ENCODE results near the gene CTIF.
A peak's percentile ranks its signal among the peaks of the same experiment; 100 is the strongest.

Gene CTIF

DNA sequence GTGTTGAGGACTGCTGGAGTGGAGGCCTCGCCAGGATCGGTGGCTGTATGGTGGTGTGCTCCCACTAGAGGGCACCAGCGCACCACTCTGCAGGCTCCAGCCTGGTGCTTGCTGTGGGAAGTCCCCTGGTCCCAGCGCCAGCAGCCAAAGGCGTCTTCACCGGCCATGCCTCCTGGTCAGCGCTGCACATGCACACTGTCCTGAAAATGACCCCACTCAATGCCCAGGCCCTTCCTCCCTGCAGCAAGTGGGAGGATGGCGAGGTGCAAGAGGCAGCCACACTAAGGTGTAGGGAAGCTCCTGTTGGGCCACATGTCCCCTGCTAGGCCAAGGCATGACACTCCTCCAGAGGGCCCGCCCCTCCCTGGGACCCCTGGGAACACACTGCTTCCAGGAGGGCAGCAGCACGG lies 136.5 kb downstream of the CTIF start:
- FAIRE-seq (peak; percentile 99), DNase-seq (ENCODE audit: insufficient read length, low spot score) (peak; percentile 85)
- TF ChIP-seq POLR2A (IDR thresholded peaks at IDR 0.05; ENCODE audit: low read depth, low read length) (no peak), PAX5 (IDR thresholded peaks at IDR 0.05; ENCODE audit: insufficient read depth, low read length, severe bottlenecking) (no peak), POU2F2 (IDR thresholded peaks at IDR 0.05; ENCODE audit: low read depth, low read length) (no peak), SPI1 (IDR thresholded peaks at IDR 0.05; ENCODE audit: low read depth, low read length) (no peak), POLR2AphosphoS5 (IDR thresholded peaks at IDR 0.05; ENCODE audit: low read depth, low read length) (no peak)

DNA sequence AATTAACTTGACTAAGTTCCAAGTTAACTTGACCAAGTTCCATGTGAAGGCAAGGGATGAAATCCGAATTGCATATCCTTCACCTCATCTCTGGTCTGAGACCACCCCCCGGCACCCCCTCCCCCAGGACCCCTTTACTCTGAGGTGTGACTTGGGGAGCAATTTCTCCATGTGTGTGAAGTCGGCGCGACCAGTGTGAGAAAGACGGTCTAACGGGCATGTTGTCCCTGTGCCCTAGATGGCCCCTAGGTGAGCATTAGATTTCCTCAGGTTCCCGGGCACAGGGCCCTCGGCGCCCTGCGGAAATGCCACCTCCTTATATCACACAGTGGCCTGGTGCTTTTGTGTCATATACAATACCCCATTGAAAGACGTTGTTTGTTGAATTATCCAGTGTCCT lies 137.1 kb downstream of the CTIF start:
- no peak for FAIRE-seq
- TF ChIP-seq PAX5 (IDR thresholded peaks at IDR 0.05; ENCODE audit: insufficient read depth, low read length, severe bottlenecking) (no peak), POU2F2 (IDR thresholded peaks at IDR 0.05; ENCODE audit: low read depth, low read length) (no peak), POLR2A (IDR thresholded peaks at IDR 0.05; ENCODE audit: low read depth, low read length) (no peak), TAF1 (IDR thresholded peaks at IDR 0.05; ENCODE audit: low read depth, low read length) (no peak), SPI1 (IDR thresholded peaks at IDR 0.05; ENCODE audit: low read depth, low read length) (no peak), POLR2AphosphoS5 (IDR thresholded peaks at IDR 0.05; ENCODE audit: low read depth, low read length) (no peak)
- DNase-seq (ENCODE audit: insufficient read length, low spot score) = no peak

DNA sequence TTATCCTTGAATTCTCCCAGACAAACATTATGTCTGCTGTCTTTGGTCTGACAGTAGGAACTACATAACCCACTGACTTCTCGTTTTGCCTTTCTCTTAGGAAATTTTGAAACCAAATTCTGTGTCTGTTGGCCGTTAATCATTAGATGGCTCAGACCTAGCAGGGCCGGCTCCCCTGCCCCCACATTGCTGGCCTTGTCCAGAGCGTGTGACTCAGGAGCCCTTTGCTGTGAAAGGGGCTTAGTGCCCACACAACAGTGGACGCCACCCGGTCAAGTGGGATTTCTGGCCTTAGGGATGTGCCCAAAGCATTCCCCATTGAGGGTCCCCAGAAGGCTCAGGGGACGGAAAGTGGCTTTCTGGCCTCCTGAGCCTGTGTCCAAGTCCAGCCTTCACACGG lies 137.5 kb downstream of the CTIF start:
- no peak for FAIRE-seq
- TF ChIP-seq POLR2A (IDR thresholded peaks at IDR 0.05; ENCODE audit: low read depth, low read length) = no peak
- no peak for TF ChIP-seq SPI1 (IDR thresholded peaks at IDR 0.05; ENCODE audit: low read depth, low read length)
- TF ChIP-seq PAX5 (IDR thresholded peaks at IDR 0.05; ENCODE audit: insufficient read depth, low read length, severe bottlenecking) = no peak
- TF ChIP-seq POLR2AphosphoS5 (IDR thresholded peaks at IDR 0.05; ENCODE audit: low read depth, low read length) = no peak
- no peak for TF ChIP-seq POU2F2 (IDR thresholded peaks at IDR 0.05; ENCODE audit: low read depth, low read length)
- TF ChIP-seq TAF1 (IDR thresholded peaks at IDR 0.05; ENCODE audit: low read depth, low read length) = no peak

DNA sequence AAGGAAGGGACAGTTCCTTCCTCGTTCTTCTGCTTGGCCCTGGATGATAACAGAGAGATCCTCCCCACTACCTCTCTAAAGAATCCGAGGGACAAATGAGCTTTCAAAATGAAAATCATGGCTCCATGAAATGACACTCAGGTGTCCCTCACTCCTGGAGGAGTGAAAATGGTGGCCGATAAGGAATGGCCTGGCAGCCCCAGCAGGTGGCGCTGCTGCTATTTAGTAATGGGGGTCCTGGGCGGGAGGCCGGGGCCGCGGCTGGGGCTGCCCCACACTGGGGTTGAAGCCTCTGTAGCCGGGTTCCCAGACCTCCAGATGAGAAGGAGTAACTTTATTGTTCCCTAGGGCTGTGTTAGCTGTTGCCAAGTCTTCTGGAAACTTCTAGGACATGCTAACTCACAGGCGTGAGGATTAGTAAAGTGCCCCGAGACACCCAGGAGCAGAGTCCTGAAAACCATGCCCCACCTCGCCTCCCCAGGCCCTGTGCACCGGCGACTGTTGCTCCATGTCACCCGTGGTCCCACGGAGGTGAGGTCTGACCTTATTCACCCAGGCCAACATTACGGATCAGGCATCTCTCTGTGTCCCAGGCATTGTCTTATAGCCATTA lies 138.0 kb downstream of the CTIF start:
- TF ChIP-seq POU2F2 (IDR thresholded peaks at IDR 0.05; ENCODE audit: low read depth, low read length) (no peak), PAX5 (IDR thresholded peaks at IDR 0.05; ENCODE audit: insufficient read depth, low read length, severe bottlenecking) (no peak), POLR2A (IDR thresholded peaks at IDR 0.05; ENCODE audit: low read depth, low read length) (no peak)
- DNase-seq (ENCODE audit: insufficient read length, low spot score) (peak; percentile 76), FAIRE-seq (peak; percentile 92)

More for the DNA sequence above, 137.5 kb downstream of the CTIF start:
- no peak for DNase-seq (ENCODE audit: insufficient read length, low spot score)

DNA sequence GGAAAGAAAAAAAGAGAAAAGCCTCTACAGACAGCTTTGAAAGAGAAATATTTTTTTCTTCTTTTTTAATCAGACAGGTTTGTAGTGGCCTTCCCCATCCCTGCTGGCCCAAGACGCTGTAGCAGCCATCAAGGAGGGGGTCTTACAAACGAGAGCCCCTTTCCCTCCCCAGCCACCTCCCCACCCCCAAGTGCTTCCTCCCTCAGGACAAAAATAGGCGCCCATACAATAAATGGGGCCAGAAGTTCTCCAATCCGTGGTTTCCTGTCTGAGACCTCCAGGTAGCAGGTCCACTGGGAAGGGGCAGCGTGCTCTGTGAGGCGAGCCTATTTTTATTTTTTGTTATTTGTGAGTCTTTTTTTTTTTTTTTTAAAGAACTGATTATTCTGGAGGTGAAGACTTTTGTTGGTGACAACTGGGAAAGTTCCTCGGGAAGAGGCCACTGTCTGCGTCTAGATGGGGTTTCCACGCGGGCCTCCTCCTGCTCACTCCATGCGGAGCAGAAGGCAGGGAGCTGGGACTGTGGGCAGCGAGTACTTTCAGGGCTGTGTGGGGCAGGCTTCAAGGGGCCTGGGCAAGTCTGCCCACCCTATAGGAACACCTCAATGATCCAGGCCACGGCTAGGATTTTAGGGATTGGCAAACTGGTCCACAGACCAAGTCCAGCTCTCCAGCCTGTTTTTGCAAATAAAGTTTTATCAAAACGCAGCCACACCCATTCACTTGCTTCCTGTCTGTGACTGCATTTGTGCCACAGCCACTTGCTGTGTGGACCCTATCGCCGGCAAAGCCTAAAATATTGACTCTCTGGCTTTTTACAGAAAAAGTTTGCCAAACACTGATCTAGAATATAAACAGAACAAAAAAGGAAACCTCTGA lies 139.6 kb downstream of the CTIF start:
- FAIRE-seq = no peak

DNA sequence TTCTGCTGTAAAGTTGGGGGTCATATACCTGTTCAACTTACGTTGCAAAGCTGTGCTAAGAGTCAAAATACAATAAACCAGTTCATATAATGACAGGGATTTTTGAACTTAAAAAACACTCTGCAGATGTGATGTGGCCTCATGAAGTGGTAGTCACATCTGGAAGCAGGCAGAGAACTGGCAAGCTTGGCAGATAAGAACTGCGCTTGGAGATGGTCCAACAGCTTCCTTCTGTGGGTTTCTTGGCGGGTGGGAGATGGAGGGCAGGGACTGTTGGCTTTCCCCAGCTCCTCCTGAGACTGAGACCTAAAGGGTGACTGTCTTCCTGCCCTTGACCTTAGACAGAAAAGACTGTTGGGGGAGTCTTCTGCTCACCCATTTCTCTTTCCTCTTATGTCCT lies 140.4 kb downstream of the CTIF start:
- DNase-seq (ENCODE audit: insufficient read length, low spot score) (no peak), FAIRE-seq (no peak)
- TF ChIP-seq PAX5 (IDR thresholded peaks at IDR 0.05; ENCODE audit: insufficient read depth, low read length, severe bottlenecking) (no peak), TAF1 (IDR thresholded peaks at IDR 0.05; ENCODE audit: low read depth, low read length) (no peak), POLR2A (IDR thresholded peaks at IDR 0.05; ENCODE audit: low read depth, low read length) (no peak), SPI1 (IDR thresholded peaks at IDR 0.05; ENCODE audit: low read depth, low read length) (no peak), POU2F2 (IDR thresholded peaks at IDR 0.05; ENCODE audit: low read depth, low read length) (no peak), POLR2AphosphoS5 (IDR thresholded peaks at IDR 0.05; ENCODE audit: low read depth, low read length) (no peak)

More for the DNA sequence above, 139.6 kb downstream of the CTIF start:
- TF ChIP-seq TAF1 (IDR thresholded peaks at IDR 0.05; ENCODE audit: low read depth, low read length) (no peak), POU2F2 (IDR thresholded peaks at IDR 0.05; ENCODE audit: low read depth, low read length) (no peak)
- DNase-seq (ENCODE audit: insufficient read length, low spot score) = no peak

DNA sequence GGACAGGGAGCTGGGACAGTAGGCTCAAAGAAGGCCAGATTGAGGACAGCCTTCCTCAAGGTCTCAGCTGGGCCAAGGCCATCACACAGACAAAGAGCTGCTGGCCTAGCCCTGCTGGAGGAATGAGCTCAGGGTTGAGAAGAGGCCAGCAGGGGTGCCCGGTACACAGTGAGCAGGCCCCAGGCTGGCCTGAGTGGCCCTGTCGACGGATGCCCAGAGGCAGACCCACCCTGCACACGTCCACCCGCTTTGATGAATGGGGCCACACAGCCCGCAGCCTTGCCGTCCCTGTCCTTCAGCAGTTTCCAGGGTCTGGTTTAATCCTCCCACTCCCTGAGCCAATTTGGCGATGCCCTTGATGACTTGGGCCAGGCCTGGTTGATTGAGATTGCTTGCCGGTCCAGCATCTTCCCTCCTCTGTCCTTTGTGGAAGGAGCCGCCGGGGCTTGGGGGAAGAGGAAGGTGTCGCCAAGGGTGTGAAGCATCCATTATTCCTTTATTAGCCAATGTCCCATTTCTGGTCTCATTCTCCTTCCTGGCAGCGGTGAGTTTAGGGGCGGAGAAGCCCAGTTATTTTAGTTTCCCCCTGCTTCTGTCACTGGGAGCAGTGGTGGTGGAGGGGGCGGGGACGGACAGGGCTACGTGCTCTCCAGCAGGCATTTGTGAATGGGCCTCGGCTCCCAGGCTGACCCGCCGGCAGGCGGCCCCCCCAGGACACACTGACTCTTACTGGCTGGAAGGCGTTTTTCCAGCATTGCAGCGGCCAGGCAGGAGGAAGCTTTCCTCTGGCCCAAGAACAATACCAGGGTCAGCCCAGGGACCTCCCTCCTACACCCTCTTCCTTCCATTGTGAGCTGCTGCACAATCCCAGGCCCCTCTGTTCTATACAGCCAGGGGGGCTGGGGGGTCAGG lies 141.8 kb downstream of the CTIF start:
- TF ChIP-seq TAF1 (IDR thresholded peaks at IDR 0.05; ENCODE audit: low read depth, low read length) (no peak), PAX5 (IDR thresholded peaks at IDR 0.05; ENCODE audit: insufficient read depth, low read length, severe bottlenecking) (no peak), POLR2A (IDR thresholded peaks at IDR 0.05; ENCODE audit: low read depth, low read length) (no peak), POLR2AphosphoS5 (IDR thresholded peaks at IDR 0.05; ENCODE audit: low read depth, low read length) (no peak), SPI1 (IDR thresholded peaks at IDR 0.05; ENCODE audit: low read depth, low read length) (no peak), POU2F2 (IDR thresholded peaks at IDR 0.05; ENCODE audit: low read depth, low read length) (no peak)
- no peak for FAIRE-seq

DNA sequence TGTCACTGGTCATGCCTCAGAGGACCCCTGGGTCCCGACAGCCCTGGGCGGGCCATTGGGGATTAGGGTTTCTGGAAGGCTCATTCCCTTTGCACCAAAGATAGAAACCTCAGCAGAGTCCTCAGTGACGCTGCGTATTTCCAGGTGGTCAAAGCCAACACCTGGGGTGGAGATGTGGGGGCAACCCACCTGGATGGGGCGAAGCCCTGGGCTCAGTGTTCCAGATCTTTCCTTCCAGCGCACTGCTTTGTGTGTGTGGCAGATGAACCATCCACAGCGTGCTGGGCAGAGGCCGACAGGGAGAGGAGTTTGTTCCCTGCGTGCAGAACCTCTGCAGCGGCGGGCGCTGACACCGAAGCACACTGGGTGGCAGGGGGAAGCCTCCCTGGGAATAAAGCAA lies 143.9 kb downstream of the CTIF start:
- FAIRE-seq = no peak
- TF ChIP-seq TAF1 (IDR thresholded peaks at IDR 0.05; ENCODE audit: low read depth, low read length) (no peak), POLR2A (IDR thresholded peaks at IDR 0.05; ENCODE audit: low read depth, low read length) (no peak), SPI1 (IDR thresholded peaks at IDR 0.05; ENCODE audit: low read depth, low read length) (no peak), POU2F2 (IDR thresholded peaks at IDR 0.05; ENCODE audit: low read depth, low read length) (no peak), POLR2AphosphoS5 (IDR thresholded peaks at IDR 0.05; ENCODE audit: low read depth, low read length) (no peak), PAX5 (IDR thresholded peaks at IDR 0.05; ENCODE audit: insufficient read depth, low read length, severe bottlenecking) (no peak)

More for the DNA sequence above, 141.8 kb downstream of the CTIF start:
- DNase-seq (ENCODE audit: insufficient read length, low spot score) = no peak

DNA sequence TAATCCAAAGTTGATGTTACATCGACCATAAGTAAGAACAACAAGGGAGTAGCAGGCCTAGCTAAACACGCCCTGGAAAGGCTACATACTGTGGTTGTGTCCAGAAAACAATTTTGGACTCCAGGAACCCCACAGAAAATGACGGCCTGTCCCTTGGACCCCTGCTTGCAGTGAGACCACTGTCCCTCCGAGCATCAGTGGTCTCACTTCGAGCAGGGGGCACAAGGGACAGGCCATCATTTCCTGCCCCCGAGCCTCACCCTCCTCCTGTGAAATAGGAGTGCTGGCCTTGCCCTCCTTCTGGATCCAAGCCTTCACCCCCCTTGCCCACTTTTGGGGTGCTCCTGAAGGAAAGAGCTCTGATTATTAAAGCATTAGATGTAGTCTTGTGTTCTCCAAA lies 144.4 kb downstream of the CTIF start:
- no peak for FAIRE-seq
- TF ChIP-seq POLR2A (IDR thresholded peaks at IDR 0.05; ENCODE audit: low read depth, low read length) (no peak), SPI1 (IDR thresholded peaks at IDR 0.05; ENCODE audit: low read depth, low read length) (no peak), PAX5 (IDR thresholded peaks at IDR 0.05; ENCODE audit: insufficient read depth, low read length, severe bottlenecking) (no peak), TAF1 (IDR thresholded peaks at IDR 0.05; ENCODE audit: low read depth, low read length) (no peak), POLR2AphosphoS5 (IDR thresholded peaks at IDR 0.05; ENCODE audit: low read depth, low read length) (no peak), POU2F2 (IDR thresholded peaks at IDR 0.05; ENCODE audit: low read depth, low read length) (no peak)

More for the DNA sequence above, 143.9 kb downstream of the CTIF start:
- no peak for DNase-seq (ENCODE audit: insufficient read length, low spot score)

More for the DNA sequence above, 144.4 kb downstream of the CTIF start:
- DNase-seq (ENCODE audit: insufficient read length, low spot score) = no peak

Data from GM12891 (cell line).